Measurements from ENCODE around the gene DIO3.

DIO3 gene

GRCh38 chr14:101559250-101559623, 2.1 kb upstream of the DIO3 start:
- no peak for TF ChIP-seq Cebpa-rat (IDR thresholded peaks at IDR 0.05)
- H3K36me3 ChIP-seq: no peaks in the 10 kb centered on the region
- H3K9ac ChIP-seq: no peak overlapping the region
- peaks cover 11 to 36% (median 28%) of the 10 kb centered on the region in 10 experiments; a peak in 17 of 20 replicates for H3K4me1 ChIP-seq
- H3K27ac ChIP-seq: no peak overlapping the region
- H3K4me3 ChIP-seq: 0 out of 20 replicates have a peak overlapping the region, but pooled peaks of 2 of the 10 experiments have one; percentile 8 to 69
- no peak overlapping the region for H3K4me2 ChIP-seq
- peaks cover 0 to 34% (median 10%) of the 10 kb centered on the region in 11 experiments; a peak in 11 of 22 replicates for H4K20me1 ChIP-seq
- peaks cover 62 to 70% (median 64%) of the 10 kb centered on the region in 11 experiments for H3K27me3 ChIP-seq
- H3K9me3 ChIP-seq (replicated peaks in 1 of 11): peaks cover 12 to 27% (median 18%) of the 10 kb centered on the region in 11 experiments

DNA sequence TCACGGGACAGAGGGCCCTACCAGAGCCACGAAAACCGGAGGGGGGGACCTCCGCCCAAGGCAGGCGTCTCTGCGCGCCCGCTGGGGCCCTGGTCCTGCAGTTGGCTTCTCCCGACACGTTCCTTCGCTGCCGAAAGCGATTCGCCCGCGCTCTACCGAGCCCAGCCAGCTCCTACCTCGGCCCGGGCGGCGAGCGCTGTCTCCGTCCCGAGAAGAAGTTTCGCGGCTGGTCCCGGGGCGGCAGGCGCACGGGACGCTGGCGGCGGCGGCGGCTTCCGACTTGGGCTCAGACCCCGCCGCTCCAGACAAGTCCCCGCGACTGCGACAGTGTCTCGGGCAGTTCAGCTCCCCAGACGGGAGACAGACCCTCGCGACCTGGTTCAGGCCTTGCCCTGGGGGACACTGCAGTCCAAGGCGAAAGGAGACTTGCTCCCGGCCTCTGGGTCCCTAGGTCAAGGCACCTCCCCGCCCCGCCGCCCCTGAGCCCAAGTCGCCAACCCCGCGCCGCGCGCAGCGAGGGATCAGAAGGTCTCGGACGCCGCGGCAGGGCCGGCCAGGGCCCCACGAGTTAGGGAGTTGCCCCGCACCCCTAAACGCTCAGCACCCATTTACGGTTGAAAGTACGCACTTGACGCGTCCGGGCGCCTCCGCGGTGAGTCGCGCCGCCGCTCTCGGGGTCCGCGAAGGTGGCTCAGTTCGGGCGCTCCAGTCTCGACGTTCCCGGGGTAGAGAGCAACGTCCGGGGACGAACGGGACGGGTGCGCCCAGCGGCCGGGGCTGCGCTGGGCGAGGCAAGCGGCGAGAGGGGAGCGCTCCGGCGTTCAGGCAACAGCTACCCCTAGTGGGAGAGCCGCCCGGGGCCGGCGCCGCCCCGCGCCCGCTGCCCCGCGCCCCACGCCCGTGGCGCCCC, 1.4 kb upstream of the DIO3 start:
- peaks cover 68 to 77% (median 71%) of the 10 kb centered on the region in 11 experiments for H3K27me3 ChIP-seq
- peaks cover 0 to 40% (median 17%) of the 10 kb centered on the region in 11 experiments; a peak in 12 of 22 replicates for H4K20me1 ChIP-seq
- TF ChIP-seq Cebpa-rat (IDR thresholded peaks at IDR 0.05): no peak
- peaks cover 12 to 27% (median 18%) of the 10 kb centered on the region in 11 experiments for H3K9me3 ChIP-seq (replicated peaks in 1 of 11)
- no peaks in the 10 kb centered on the region for H3K36me3 ChIP-seq
- no peak overlapping the region for H3K27ac ChIP-seq
- peak overlapping the region in 6 of 10 experiments; percentile 42 to 69 (median 57); a peak in 6 of 20 replicates for H3K4me3 ChIP-seq
- no peak overlapping the region for H3K9ac ChIP-seq
- H3K4me1 ChIP-seq: peaks cover 11 to 40% (median 30%) of the 10 kb centered on the region in 10 experiments; a peak in 17 of 20 replicates
- peak overlapping the region in 10 of 11 experiments; percentile 21 to 82 (median 76); a peak in 10 of 22 replicates for H3K4me2 ChIP-seq

GRCh38 chr14:101560534-101561113, 671 bp upstream of the DIO3 start:
- Histone ChIP-seq H4K20me1 (peaks cover 0 to 43% (median 21%) of the 10 kb centered on the region in 11 experiments; a peak in 12 of 22 replicates), H3K27me3 (peaks cover 76 to 84% (median 78%) of the 10 kb centered on the region in 11 experiments), H3K27ac (no peak overlapping the region), H3K4me2 (peak overlapping the region; percentile 65 to 82 (median 75)), H3K9me3 (replicated peaks in 1 of 11) (peaks cover 12 to 27% (median 18%) of the 10 kb centered on the region in 11 experiments), H3K36me3 (no peaks in the 10 kb centered on the region), H3K9ac (peak overlapping the region in 7 of 11 experiments; percentile 28 to 59 (median 51); a peak in 7 of 22 replicates), H3K4me3 (peak overlapping the region; percentile 42 to 69 (median 58)), H3K4me1 (peaks cover 11 to 44% (median 30%) of the 10 kb centered on the region in 10 experiments; a peak in 17 of 20 replicates)
- no peak for TF ChIP-seq Cebpa-rat (IDR thresholded peaks at IDR 0.05)

DNA sequence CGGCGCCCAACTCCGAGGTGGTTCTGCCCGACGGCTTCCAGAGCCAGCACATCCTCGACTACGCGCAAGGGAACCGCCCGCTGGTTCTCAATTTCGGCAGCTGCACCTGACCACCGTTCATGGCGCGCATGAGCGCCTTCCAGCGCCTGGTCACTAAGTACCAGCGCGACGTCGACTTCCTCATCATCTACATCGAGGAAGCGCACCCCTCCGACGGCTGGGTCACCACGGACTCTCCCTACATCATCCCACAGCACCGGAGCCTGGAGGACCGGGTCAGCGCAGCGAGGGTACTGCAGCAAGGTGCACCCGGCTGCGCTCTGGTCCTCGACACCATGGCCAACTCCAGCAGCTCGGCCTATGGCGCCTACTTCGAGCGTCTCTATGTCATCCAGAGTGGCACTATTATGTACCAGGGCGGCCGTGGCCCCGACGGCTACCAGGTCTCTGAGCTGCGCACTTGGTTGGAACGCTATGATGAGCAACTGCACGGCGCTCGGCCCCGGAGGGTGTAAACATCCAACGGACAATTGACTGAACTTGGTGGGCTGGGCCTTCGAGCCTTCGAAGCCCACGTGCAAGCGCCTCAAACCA, 699 bp downstream of the DIO3 start:
- H4K20me1 ChIP-seq: peaks cover 0 to 48% (median 21%) of the 10 kb centered on the region in 11 experiments; a peak in 12 of 22 replicates
- peak overlapping the region in 4 of 10 experiments; percentile 47 to 69 (median 57); a peak in 3 of 20 replicates for H3K4me3 ChIP-seq
- H3K4me1 ChIP-seq: peaks cover 11 to 40% (median 30%) of the 10 kb centered on the region in 10 experiments; a peak in 17 of 20 replicates
- no peak overlapping the region for H3K9ac ChIP-seq
- peak overlapping the region in 8 of 11 experiments; percentile 67 to 82 (median 78); a peak in 14 of 22 replicates for H3K4me2 ChIP-seq
- peaks cover 12 to 27% (median 18%) of the 10 kb centered on the region in 11 experiments for H3K9me3 ChIP-seq (replicated peaks in 1 of 11)
- H3K27ac ChIP-seq: no peak overlapping the region
- H3K36me3 ChIP-seq: no peaks in the 10 kb centered on the region
- no peak for TF ChIP-seq Cebpa-rat (IDR thresholded peaks at IDR 0.05)
- peaks cover 90 to 98% (median 92%) of the 10 kb centered on the region in 11 experiments for H3K27me3 ChIP-seq

DNA sequence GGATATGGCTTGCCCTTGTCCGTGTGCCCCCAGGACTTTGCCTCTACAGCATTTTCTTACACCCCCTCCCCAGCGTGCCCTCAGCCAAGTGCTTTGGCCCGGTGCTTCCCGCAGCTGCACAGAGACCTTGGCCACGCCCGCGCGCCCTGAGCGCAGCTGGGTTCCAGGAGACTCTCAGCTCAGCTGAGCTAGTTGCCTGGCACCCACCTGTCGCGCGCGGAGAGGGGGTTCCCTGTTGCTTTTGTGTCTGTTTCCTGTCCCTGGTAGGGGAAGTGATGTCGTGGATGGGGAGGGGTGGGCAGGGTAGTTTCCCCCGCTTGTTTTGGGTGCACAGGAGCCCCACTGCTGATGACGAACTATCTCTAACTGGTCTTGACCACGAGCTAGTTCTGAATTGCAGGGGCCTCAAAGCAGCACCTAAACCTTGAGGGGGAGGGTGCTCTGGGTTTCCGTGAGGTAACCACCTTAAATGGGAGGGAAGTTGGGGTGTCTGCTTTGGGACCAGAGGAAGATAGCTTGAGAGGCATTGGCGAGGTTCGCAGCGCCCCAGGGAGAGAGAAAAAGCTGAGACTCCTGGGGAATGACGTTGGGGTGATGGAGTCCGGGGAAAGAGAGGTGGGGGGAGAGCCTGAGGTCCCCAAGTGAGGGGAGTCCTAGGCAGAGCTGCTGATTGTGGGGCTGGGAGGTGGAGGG, 1.5 kb downstream of the DIO3 start:
- peaks cover 90 to 100% (median 98%) of the 10 kb centered on the region in 11 experiments for H3K27me3 ChIP-seq
- peaks cover 0 to 51% (median 21%) of the 10 kb centered on the region in 11 experiments; a peak in 12 of 22 replicates for H4K20me1 ChIP-seq
- H3K27ac ChIP-seq: peak overlapping the region in 1 of 11 experiments; percentile 14; a peak in 1 of 22 replicates
- peak overlapping the region in 10 of 11 experiments; percentile 16 to 79 (median 67); a peak in 17 of 22 replicates for H3K4me2 ChIP-seq
- H3K9me3 ChIP-seq (replicated peaks in 1 of 11): peaks cover 12 to 27% (median 18%) of the 10 kb centered on the region in 11 experiments
- H3K4me1 ChIP-seq: peaks cover 11 to 40% (median 30%) of the 10 kb centered on the region in 10 experiments; a peak in 17 of 20 replicates
- H3K4me3 ChIP-seq: peak overlapping the region in 5 of 10 experiments; percentile 25 to 48 (median 34); a peak in 4 of 20 replicates
- H3K36me3 ChIP-seq: no peaks in the 10 kb centered on the region
- peak overlapping the region in 2 of 11 experiments; percentile 6 to 28; a peak in 1 of 22 replicates for H3K9ac ChIP-seq
- TF ChIP-seq Cebpa-rat (IDR thresholded peaks at IDR 0.05): no peak

DNA sequence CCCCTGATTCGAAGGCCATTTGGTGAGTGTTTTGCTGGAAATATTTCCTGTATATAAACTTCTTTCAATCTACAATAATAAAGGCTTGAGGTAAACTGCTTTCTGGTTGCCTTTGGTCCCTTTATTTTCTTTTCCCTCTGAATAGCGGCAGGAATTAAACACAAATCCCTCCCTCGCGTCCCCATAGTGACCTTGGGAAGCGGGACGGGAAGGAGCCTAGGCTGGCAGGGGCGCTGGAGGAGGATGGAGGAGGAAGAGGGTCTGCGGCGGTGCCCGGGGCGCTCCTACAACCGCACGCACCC, 2.0 kb downstream of the DIO3 start:
- TF ChIP-seq Cebpa-rat (IDR thresholded peaks at IDR 0.05): no peak
- Histone ChIP-seq H3K4me1 (peaks cover 11 to 40% (median 30%) of the 10 kb centered on the region in 10 experiments; a peak in 17 of 20 replicates), H3K9me3 (replicated peaks in 1 of 11) (peaks cover 12 to 27% (median 18%) of the 10 kb centered on the region in 11 experiments), H3K4me3 (peak overlapping the region in 7 of 10 experiments; percentile 13 to 48 (median 30); a peak in 6 of 20 replicates), H3K9ac (peak overlapping the region in 2 of 11 experiments; percentile 6 to 28; a peak in 1 of 22 replicates), H3K27ac (peak overlapping the region in 1 of 11 experiments; percentile 14; a peak in 1 of 22 replicates), H4K20me1 (peaks cover 0 to 51% (median 21%) of the 10 kb centered on the region in 11 experiments; a peak in 12 of 22 replicates), H3K36me3 (no peaks in the 10 kb centered on the region), H3K27me3 (peaks cover 86 to 97% (median 93%) of the 10 kb centered on the region in 11 experiments), H3K4me2 (peak overlapping the region; percentile 16 to 79 (median 67); a peak in 19 of 22 replicates)

DNA sequence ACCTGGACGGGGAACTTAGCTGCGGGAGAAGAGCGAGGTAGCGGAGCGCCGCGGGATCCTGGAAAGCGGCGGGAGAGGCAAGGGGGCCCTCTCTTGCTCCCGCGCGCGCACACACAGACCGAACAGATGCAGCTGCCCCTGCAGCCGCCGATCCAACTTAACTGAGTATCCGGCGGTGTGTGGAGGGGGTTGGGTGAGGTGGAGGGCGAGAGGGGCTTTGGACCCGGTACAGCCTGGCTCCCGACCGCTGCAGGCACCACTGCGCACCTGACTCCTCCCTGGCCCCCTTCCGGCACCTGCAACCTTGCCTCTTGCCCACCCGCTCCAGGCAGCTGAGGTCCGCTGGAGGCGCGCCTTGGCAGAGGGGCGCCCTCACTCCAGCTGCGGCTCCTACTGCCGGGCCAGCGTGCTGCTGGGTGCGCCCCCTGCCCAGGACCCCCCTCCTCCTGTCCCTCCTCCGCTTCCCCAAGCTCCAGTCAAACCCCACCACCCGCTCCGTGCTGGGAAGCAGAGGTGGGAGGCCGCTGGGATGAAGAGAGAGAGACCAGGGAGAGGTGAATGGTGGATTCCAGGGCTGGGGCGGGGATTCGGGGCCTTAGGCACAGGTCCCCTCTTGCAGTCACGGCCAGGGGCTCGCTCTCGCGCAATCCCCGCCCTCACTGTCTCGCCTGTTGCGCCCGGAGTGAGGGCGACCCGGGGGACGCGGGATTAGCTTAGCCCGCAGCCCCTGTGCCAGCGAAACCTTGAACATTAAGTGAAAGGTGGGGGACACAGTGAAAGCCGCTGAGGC, 2.6 kb downstream of the DIO3 start:
- peak overlapping the region; percentile 16 to 79 (median 67); a peak in 19 of 22 replicates for H3K4me2 ChIP-seq
- no peak for TF ChIP-seq Cebpa-rat (IDR thresholded peaks at IDR 0.05)
- no peaks in the 10 kb centered on the region for H3K36me3 ChIP-seq
- peaks cover 11 to 41% (median 33%) of the 10 kb centered on the region in 10 experiments; a peak in 17 of 20 replicates for H3K4me1 ChIP-seq
- peak overlapping the region in 1 of 11 experiments; percentile 14; a peak in 1 of 22 replicates for H3K27ac ChIP-seq
- H3K4me3 ChIP-seq: peak overlapping the region in 7 of 10 experiments; percentile 13 to 48 (median 30); a peak in 8 of 20 replicates
- peaks cover 0 to 49% (median 21%) of the 10 kb centered on the region in 11 experiments; a peak in 12 of 22 replicates for H4K20me1 ChIP-seq
- peaks cover 82 to 92% (median 88%) of the 10 kb centered on the region in 11 experiments for H3K27me3 ChIP-seq
- no peak overlapping the region; a peak in 1 of 22 replicates for H3K9ac ChIP-seq
- H3K9me3 ChIP-seq (replicated peaks in 1 of 11): peaks cover 12 to 27% (median 18%) of the 10 kb centered on the region in 11 experiments

Data from BLaER1 treated with 17β-estradiol and CSF1 and Interleukin-3, amounts not matched to agents 10 nM and 100 nM (cell line).